ENCODE measurements around the gene SPATA21. TPM values are rescaled to one million over a fixed set of nuclear protein-coding genes. Genes with fewer than 3 reads are reported as not detected.
A peak's percentile ranks its signal among the peaks of the same experiment; 100 is the strongest.

The SPATA21 gene
- total and polyA plus RNA-seq, 12 donors = 0.15 to 0.20 TPM; not detected in 10

DNA sequence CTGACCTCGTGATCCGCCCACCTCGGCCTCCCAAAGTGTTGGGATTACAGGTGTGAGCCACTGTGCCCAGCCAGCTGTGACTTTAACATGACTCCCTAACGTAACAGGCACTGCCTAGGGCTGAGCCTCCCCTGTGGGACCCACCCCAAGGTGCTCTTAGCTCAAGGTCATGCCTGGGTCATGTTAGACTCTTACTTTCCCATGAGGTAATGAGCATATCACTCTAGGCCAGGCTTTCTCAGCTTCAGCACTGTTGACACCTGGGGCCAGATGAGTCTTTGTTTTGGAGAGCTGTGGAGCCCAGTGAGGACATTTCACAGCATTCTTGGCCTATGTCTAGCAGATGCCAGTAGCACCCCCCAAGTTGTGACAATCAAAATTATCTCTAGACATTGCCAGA is 7.8 kb upstream of the SPATA21 start:
- Histone ChIP-seq H3K27me3 (no peaks in the 10 kb centered on the region), H3K4me3 (no peak overlapping the region), H3K9me3 (no peaks in the 10 kb centered on the region), H3K4me1 (peaks cover 19 to 45% (median 33%) of the 10 kb centered on the region in 9 donors), H3K27ac (peak overlapping the region in 1 of 10 donors; percentile 98), H3K36me3 (peaks cover 0 to 80% (median 42%) of the 10 kb centered on the region in 9 donors)
- TF ChIP-seq, protein P1, sequence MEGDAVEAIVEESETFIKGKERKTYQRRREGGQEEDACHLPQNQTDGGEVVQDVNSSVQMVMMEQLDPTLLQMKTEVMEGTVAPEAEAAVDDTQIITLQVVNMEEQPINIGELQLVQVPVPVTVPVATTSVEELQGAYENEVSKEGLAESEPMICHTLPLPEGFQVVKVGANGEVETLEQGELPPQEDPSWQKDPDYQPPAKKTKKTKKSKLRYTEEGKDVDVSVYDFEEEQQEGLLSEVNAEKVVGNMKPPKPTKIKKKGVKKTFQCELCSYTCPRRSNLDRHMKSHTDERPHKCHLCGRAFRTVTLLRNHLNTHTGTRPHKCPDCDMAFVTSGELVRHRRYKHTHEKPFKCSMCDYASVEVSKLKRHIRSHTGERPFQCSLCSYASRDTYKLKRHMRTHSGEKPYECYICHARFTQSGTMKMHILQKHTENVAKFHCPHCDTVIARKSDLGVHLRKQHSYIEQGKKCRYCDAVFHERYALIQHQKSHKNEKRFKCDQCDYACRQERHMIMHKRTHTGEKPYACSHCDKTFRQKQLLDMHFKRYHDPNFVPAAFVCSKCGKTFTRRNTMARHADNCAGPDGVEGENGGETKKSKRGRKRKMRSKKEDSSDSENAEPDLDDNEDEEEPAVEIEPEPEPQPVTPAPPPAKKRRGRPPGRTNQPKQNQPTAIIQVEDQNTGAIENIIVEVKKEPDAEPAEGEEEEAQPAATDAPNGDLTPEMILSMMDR (IDR thresholded peaks at IDR 0.05) = no peak
- intact Hi-C loops (cut with DNase I) = loop anchor here in 1 of 10 donors (10.0 kb wide), 1 partner anchor 50 kb away; no protein-coding TSS in a partner anchor
- DNase-seq (no peak), ATAC-seq (no peak)
- 85 to 93% methylated on average over 4 of the region's 4 CpGs for WGBS, 2 donors

DNA sequence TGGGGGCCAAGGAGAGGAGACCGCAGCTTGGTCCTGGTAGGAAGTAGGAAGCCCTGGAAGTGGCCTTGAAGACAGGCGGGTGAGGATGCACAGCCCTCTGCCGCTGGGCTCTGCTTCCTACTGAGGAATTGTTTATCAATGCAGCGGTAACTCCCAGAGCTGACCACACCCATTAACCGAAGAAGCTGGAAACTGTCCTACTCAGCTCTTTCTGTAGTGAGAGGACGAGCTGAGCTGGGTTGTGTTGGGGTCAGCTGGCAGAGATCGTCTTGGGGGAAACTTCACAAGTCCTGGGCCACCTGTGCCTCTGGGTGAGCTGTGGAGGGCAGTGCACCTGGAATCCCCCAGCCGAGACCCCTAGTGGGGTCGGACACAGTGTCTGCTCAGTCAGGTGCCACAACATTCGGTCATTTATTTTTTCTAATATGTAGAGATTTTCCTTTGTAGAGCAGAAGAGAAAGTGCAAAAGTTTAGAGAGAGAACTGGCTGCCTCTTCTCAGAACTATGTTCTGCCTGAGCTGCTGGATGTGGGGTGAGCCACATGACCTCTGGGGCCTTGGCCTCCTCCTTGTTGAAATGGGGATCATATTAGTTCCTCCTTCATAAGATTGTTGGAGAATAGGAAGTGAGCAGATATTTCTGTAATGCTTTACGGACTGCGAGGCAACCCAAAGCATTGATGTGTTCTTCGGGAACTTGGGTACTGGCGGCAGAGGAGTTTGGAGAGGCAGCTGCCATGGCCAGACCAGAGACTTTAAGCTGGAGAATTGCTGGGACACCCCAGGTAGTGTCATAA is 6.9 kb upstream of the SPATA21 start:
- no peak for DNase-seq
- Histone ChIP-seq H3K9me3 (no peaks in the 10 kb centered on the region), H3K27ac (peak overlapping the region in 3 of 10 donors; percentile 8 to 98 (median 38)), H3K27me3 (no peaks in the 10 kb centered on the region), H3K4me3 (peak overlapping the region in 1 of 10 donors; percentile 5), H3K36me3 (peaks cover 0 to 71% (median 39%) of the 10 kb centered on the region in 9 donors), H3K4me1 (peaks cover 19 to 54% (median 33%) of the 10 kb centered on the region in 9 donors)
- TF ChIP-seq, protein P1 (IDR thresholded peaks at IDR 0.05) = no peak
- ATAC-seq = no peak
- WGBS, 2 donors = 68 to 70% methylated on average over 14 of the region's 14 CpGs
- intact Hi-C loops (cut with DNase I) = loop anchor here in 6 of 10 donors (5.0 to 10.0 kb wide), 4 partner anchors 51 to 77 kb away; partner anchors contain the start of gene SZRD1 (in 2 of the 6)

DNA sequence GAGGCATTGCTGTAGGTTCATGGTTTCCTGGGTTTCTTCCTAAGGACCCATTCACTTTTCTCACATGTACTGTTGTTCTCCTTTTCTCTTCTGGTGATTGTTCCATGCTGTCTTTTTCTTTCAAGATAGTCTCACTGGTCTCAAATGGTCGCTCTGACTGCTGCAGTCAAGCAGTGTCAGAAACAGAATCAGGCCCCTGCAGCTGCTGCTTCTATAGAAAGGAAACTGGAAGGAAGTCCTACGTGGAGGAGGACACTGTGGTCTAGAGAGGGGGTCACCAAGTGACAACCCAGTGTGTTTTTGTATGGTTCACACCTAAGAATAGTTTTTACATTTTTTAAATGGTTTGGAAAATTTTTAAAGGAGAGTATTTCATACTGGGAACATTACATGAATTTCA is 5.7 kb upstream of the SPATA21 start:
- Histone ChIP-seq H3K36me3 (peaks cover 0 to 59% (median 27%) of the 10 kb centered on the region in 9 donors), H3K9me3 (no peaks in the 10 kb centered on the region), H3K27me3 (no peaks in the 10 kb centered on the region), H3K4me1 (peaks cover 19 to 61% (median 33%) of the 10 kb centered on the region in 9 donors), H3K27ac (peak overlapping the region in 3 of 10 donors; percentile 9 to 98 (median 24)), H3K4me3 (peak overlapping the region in 1 of 10 donors; percentile 100)
- intact Hi-C loops (cut with DNase I) = loop anchor here in 6 of 10 donors (5.0 to 10.0 kb wide), 4 partner anchors 52 to 76 kb away; partner anchors contain the start of gene SZRD1 (in 2 of the 6)
- WGBS, 2 donors = 57 to 61% methylated on average over 2 of the region's 2 CpGs
- no peak for ATAC-seq
- TF ChIP-seq, protein P1 (IDR thresholded peaks at IDR 0.05) = no peak
- no peak for DNase-seq

DNA sequence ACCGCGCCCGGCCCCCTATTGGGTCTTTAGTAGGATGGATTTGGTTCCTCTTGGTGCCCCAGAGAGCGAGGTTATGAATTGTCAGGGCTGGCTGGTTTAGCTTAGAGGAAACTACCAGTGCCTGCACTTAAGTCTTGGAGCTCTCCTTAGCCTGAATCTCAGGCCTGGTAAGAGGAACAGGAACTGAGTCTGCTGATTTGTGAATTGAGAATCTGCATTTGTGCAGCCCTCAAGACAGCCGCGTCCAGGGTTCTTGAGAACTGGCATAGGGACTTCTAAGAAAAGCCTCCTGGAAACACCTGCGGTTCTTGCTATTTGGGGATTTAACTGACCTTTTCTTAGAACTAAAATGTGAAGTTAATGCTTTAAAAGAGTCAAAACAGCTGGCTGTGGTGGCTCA is 5.0 kb upstream of the SPATA21 start:
- TF ChIP-seq, protein P1 (IDR thresholded peaks at IDR 0.05) = no peak
- no peaks in the 10 kb centered on the region for H3K27me3 ChIP-seq
- H3K27ac ChIP-seq = peak overlapping the region in 3 of 10 donors; percentile 85 to 98 (median 92)
- DNase-seq = no peak
- 84 to 86% methylated on average over 7 of the region's 7 CpGs for WGBS, 2 donors
- intact Hi-C loops (cut with DNase I) = loop anchor here in 6 of 10 donors (5.0 to 10.0 kb wide), 4 partner anchors 53 to 75 kb away; partner anchors contain the start of gene SZRD1 (in 2 of the 6)
- ATAC-seq = no peak
- H3K4me3 ChIP-seq = peak overlapping the region in 4 of 10 donors; percentile 97 to 100 (median 99)
- peaks cover 0 to 52% (median 20%) of the 10 kb centered on the region in 9 donors for H3K36me3 ChIP-seq
- no peaks in the 10 kb centered on the region for H3K9me3 ChIP-seq
- peaks cover 19 to 61% (median 33%) of the 10 kb centered on the region in 9 donors for H3K4me1 ChIP-seq
